K562 (cell line): ENCODE data around the gene ZNF865. TPM values are rescaled to one million over a fixed set of nuclear protein-coding genes. Genes with fewer than 3 reads are reported as not detected.

Experiments
- ATAC-seq: fragments of 200-7000 bp; cut with Tn5 transposase; 3 replicates; pipeline ENCODE4 v1.9.1; 2020; ENCODE audit warnings: moderate library complexity
- BruUV-seq: library from RNA; stranded (reverse); fragments of 400-500 nt; replicated peaks from 2 replicates; lab custom pipeline; 2021; lab: Mats Ljungman, UMichigan
- CTCF ChIA-PET: fragments of 300-600 bp; formaldehyde crosslinking; extraction: SDS; loops from one replicate; lab custom pipeline; 2021; ENCODE audit warnings: low intra/inter-chr PET ratio; lab: Yijun Ruan, JAX
- POLR2A ChIA-PET: fragments of 300-600, 350-650 bp; sonication (Branson Sonifier 250); formaldehyde crosslinking; extraction: SDS; loops from one replicate; lab custom pipeline; 2021; ENCODE audit warnings: antibody characterized with exemption, inconsistent platforms; lab: Yijun Ruan, JAX
- DNase-seq, 4 experiments: peaks; one replicate each; pipeline versions ENCODE4 v3.0.0 to v3.0.0-alpha.2; 2011 to 2018; ENCODE audit warnings: low spot score in 3 of 4, mixed read lengths in 3 of 4; ENCODE audit errors: extremely low read depth in 1 of 4
- FAIRE-seq: peaks from 2 replicates; lab custom pipeline; 2011; peaks lifted over from hg19 to GRCh38; lab: Jason Lieb, UNC
- H2AFZ ChIP-seq: 2 replicates; pipeline ENCODE4 v1.6.0; 2011; ENCODE audit warnings: low read depth, low read length, control low read depth, inconsistent platforms
- H3K27ac ChIP-seq: fragments of 200-600 bp; 3 replicates; pipeline ENCODE4 v1.8.0; 2011; ENCODE audit warnings: low read depth, mild to moderate bottlenecking, control low read depth, inconsistent platforms, low read length, moderate library complexity, mixed read lengths; ENCODE audit errors: extremely low read depth
- H3K27me3 ChIP-seq, 2 experiments: fragments of 300-600 bp in 1 of 2; 2 replicates in 1 of 2; 3 replicates in 1 of 2; pipeline versions ENCODE4 v1.6.0 to v1.8.0; 2011; ENCODE audit warnings: inconsistent platforms in 2 of 2, low read length in 2 of 2, mild to moderate bottlenecking in 1 of 2, mixed read lengths in 1 of 2, moderate library complexity in 1 of 2; ENCODE audit not compliant: control insufficient read depth in 2 of 2, insufficient read depth in 2 of 2
- H3K36me3 ChIP-seq: fragments of 300-600 bp; 3 replicates; pipeline ENCODE4 v1.8.0; 2011; ENCODE audit warnings: mild to moderate bottlenecking, low read length, inconsistent platforms; ENCODE audit not compliant: control insufficient read depth, insufficient read depth
- H3K4me1 ChIP-seq, 2 experiments: fragments of 200-600 bp in 1 of 2; replicated peaks in 1 of 2; 2 replicates in 1 of 2; 3 replicates in 1 of 2; pipeline versions ENCODE4 v1.5.1 to v1.8.0; 2011; ENCODE audit warnings: inconsistent platforms in 2 of 2, low read length in 2 of 2, mild to moderate bottlenecking in 1 of 2, mixed read lengths in 1 of 2, moderate library complexity in 1 of 2; ENCODE audit not compliant: control insufficient read depth in 2 of 2, insufficient read depth in 2 of 2
- H3K4me2 ChIP-seq: 2 replicates; pipeline ENCODE4 v1.6.1; 2011; ENCODE audit warnings: low read length, control low read depth, inconsistent platforms, mixed read lengths; ENCODE audit not compliant: insufficient read depth
- H3K4me3 ChIP-seq: fragments of 200-600 bp; sonication (generic), shearing (Covaris generic); 2 replicates; pipeline ENCODE4 v1.5.1; 2016; ENCODE audit warnings: control low read depth, inconsistent platforms
- H3K79me2 ChIP-seq: fragments of 200-600 bp; 3 replicates; pipeline ENCODE4 v1.8.0; 2011; ENCODE audit warnings: low read length, inconsistent platforms; ENCODE audit not compliant: control insufficient read depth, insufficient read depth
- H3K9ac ChIP-seq, 2 experiments: 2 replicates each; pipeline versions ENCODE4 v1.6.0 to v1.6.1; 2011; ENCODE audit warnings: low read depth in 2 of 2, low read length in 2 of 2, control low read depth in 1 of 2, inconsistent platforms in 1 of 2, mild to moderate bottlenecking in 1 of 2, mixed read lengths in 1 of 2; ENCODE audit not compliant: insufficient read depth in 1 of 2
- H3K9me1 ChIP-seq: one replicate; pipeline ENCODE4 v1.6.0; 2011; ENCODE audit warnings: inconsistent platforms, mild to moderate bottlenecking, low read length, moderate library complexity; ENCODE audit not compliant: control insufficient read depth, insufficient read depth
- H3K9me3 ChIP-seq: replicated peaks from 2 replicates; pipeline ENCODE4 v1.5.1; 2011; ENCODE audit warnings: low read depth, low read length, inconsistent platforms; ENCODE audit not compliant: control insufficient read depth, insufficient read depth
- H4K20me1 ChIP-seq: replicated peaks from 2 replicates; pipeline ENCODE4 v1.6.1; 2011; ENCODE audit warnings: low read length, inconsistent platforms, mixed read lengths; ENCODE audit not compliant: control insufficient read depth, insufficient read depth
- CAMTA2 ChIP-seq: fragments of 250-450 bp; sonication (Bioruptor Pico); conservative IDR thresholded peaks from 2 replicates; pipeline ENCODE4 v1.5.1; 2022
- CREB3L1 ChIP-seq: fragments of 450-650 bp; IDR thresholded peaks from 2 replicates; pipeline ENCODE4 v1.6.1; 2014; ENCODE audit warnings: low read depth, mild to moderate bottlenecking, moderate library complexity, borderline replicate concordance
- HLTF ChIP-seq: fragments of 450-650 bp; IDR thresholded peaks from 2 replicates; pipeline ENCODE4 v1.6.1; 2016
- HNRNPK ChIP-seq: fragments of 200-400 bp; formaldehyde crosslinking; IDR thresholded peaks from one replicate; pipeline ENCODE4 v1.6.1; 2018; ENCODE audit warnings: mild to moderate bottlenecking, low read depth, low read length; ENCODE audit not compliant: poor library complexity, severe bottlenecking
- KDM2B ChIP-seq: fragments of 250-450 bp; sonication (Bioruptor Pico); IDR thresholded peaks from 2 replicates; pipeline ENCODE4 v1.8.0; 2021; ENCODE audit warnings: mild to moderate bottlenecking, moderate library complexity
- NFYB ChIP-seq: IDR thresholded peaks from 2 replicates; pipeline ENCODE4 v1.6.1; 2011; ENCODE audit warnings: mild to moderate bottlenecking, moderate library complexity; ENCODE audit not compliant: insufficient read length; ENCODE audit errors: extremely low read depth
- NR2C2 ChIP-seq, 2 experiments: fragments of 200-800 bp in 1 of 2; sonication (Bioruptor generic) in 1 of 2; sonication (generic) in 1 of 2; formaldehyde crosslinking in 1 of 2; IDR thresholded peaks; 2 replicates each; pipeline versions ENCODE4 v1.6.1 to v1.8.0; 2016 to 2022; ENCODE audit warnings: mild to moderate bottlenecking in 1 of 2, missing compliant biosample characterization in 1 of 2, missing genetic modification characterization in 1 of 2, missing genetic modification reagents in 1 of 2
- RUNX1 ChIP-seq: sonication (generic); IDR thresholded peaks from 2 replicates; pipeline ENCODE4 v1.6.1; 2016; ENCODE audit warnings: antibody characterized with exemption, low read depth
- SMAD2 ChIP-seq: fragments of 150-350 bp; IDR thresholded peaks from 2 replicates; pipeline ENCODE4 v1.6.1; 2014; ENCODE audit warnings: low read depth, mild to moderate bottlenecking, low read length
- TAF1 ChIP-seq: IDR thresholded peaks from 2 replicates; pipeline ENCODE4 v1.6.1; 2011; ENCODE audit warnings: mild to moderate bottlenecking, low read length, moderate library complexity; ENCODE audit not compliant: insufficient read depth, control insufficient read depth, severe bottlenecking; ENCODE audit errors: extremely low read depth
- WGBS: fragments of 100-300 bp; shearing (Covaris generic); methylation state at CpG from one replicate; pipeline ENCODE4 v1.1.6; 2016; ENCODE audit warnings: low coverage, mixed read lengths; ENCODE audit not compliant: insufficient coverage; ENCODE audit errors: missing lambda C conversion rate; 5-methylcytosine and 5-hydroxymethylcytosine counted together
- in situ Hi-C: fragments of 300-500 bp; cut with MboI; formaldehyde crosslinking; loops from 4 replicates; pipeline ENCODE4 v1.15.0; 2018; ENCODE audit warnings: inconsistent platforms, mixed read lengths
- intact Hi-C: fragments of 100-400 bp; cut with micrococcal nuclease; formaldehyde crosslinking; loops from 2 replicates; pipeline ENCODE4 v1.14.2; 2022
- polyA plus RNA-seq, 8 experiments: library from polyadenylated mRNA; depleted of rRNA in 4 of 8; stranded (reverse) in 5 of 8; unstranded in 3 of 8; fragments of >200 nt; fragmentation: Nextera tagmentation in 2 of 8; fragmentation: Illumina TruSeq in 1 of 8; extraction: Ambion mirVana in 2 of 8; extraction: Trizol in 1 of 8; gene quantifications; 2 replicates each; pipeline versions ENCODE4 v1.2.1 to v1.2.3, GENCODE V29; 2011 to 2014; ENCODE audit warnings: inconsistent platforms in 1 of 8, missing spikeins in 1 of 8
- total RNA-seq, 7 experiments: library from RNA; depleted of rRNA in 6 of 7; stranded (reverse); fragments of >200 nt in 6 of 7; fragmentation: Illumina TruSeq in 2 of 7; extraction: Trizol in 2 of 7; gene quantifications; 2 replicates each; pipeline versions ENCODE4 v1.2.1 to v1.2.3, GENCODE V29; 2011 to 2021; ENCODE audit warnings: low replicate concordance in 1 of 7
- TF ChIP-seq, protein P1 (sequence below): fragments of 450-650 bp; IDR thresholded peaks from 2 replicates; pipeline ENCODE4 v1.6.1; 2017; ENCODE audit warnings: antibody characterized with exemption, mild to moderate bottlenecking
- TF ChIP-seq, protein P2 (sequence below): sonication (generic); formaldehyde crosslinking; IDR thresholded peaks from 2 replicates; pipeline ENCODE4 v1.4.0; 2020; ENCODE audit warnings: mild to moderate bottlenecking, missing genetic modification reagents

ZNF865 gene
- total and polyA plus RNA-seq, 9 of the 15 experiments (the other 6 are each of a cell fraction or from before 2014, with no cell fraction given), result 0.40 to 18.8 (median 1.6) TPM; not detected in 2

DNA sequence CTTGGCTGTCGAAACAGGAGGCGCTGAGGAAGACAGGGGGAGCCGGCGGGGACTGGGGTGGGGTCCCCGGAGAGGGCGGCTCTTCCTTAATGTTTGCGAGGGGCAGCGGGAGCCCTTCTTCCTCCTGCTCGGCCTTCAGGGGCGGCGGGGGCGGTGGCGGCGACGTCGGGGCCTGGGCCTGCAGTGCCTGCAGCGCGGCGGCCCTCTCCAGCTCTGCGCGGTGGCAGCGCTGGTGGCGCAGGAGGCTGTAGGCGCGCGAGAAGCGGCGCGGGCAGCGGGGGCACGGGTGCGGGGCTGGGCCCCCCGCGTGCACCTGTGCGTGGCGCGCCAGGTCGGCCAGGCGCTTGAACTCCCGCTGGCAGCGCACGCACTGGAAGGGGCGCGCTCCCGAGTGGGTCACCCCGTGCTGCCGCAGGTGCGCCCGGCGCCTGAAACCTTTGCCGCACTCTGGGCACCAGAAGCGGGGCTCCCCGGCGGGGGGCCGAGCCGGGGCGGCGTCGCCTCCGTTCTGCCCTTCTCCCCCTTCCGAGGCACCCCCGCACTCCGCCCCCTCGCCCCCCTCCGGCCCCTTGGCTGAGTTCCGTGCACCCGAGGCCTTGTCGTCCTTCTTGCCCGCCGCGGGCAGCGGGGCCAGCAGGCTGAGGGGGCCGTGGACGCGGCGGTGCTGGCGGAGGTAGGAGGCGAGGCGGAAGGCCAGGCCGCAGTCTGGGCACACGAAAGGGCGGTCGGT, 27.3 kb upstream of the ZNF865 start:
- no peak overlapping the region; a peak in 1 of 4 replicates for H3K9ac ChIP-seq
- peaks cover 12% of the 10 kb centered on the region; the same call in 2 of the 3 replicates for H3K36me3 ChIP-seq
- no peak for TF ChIP-seq RUNX1
- TF ChIP-seq, protein P1, sequence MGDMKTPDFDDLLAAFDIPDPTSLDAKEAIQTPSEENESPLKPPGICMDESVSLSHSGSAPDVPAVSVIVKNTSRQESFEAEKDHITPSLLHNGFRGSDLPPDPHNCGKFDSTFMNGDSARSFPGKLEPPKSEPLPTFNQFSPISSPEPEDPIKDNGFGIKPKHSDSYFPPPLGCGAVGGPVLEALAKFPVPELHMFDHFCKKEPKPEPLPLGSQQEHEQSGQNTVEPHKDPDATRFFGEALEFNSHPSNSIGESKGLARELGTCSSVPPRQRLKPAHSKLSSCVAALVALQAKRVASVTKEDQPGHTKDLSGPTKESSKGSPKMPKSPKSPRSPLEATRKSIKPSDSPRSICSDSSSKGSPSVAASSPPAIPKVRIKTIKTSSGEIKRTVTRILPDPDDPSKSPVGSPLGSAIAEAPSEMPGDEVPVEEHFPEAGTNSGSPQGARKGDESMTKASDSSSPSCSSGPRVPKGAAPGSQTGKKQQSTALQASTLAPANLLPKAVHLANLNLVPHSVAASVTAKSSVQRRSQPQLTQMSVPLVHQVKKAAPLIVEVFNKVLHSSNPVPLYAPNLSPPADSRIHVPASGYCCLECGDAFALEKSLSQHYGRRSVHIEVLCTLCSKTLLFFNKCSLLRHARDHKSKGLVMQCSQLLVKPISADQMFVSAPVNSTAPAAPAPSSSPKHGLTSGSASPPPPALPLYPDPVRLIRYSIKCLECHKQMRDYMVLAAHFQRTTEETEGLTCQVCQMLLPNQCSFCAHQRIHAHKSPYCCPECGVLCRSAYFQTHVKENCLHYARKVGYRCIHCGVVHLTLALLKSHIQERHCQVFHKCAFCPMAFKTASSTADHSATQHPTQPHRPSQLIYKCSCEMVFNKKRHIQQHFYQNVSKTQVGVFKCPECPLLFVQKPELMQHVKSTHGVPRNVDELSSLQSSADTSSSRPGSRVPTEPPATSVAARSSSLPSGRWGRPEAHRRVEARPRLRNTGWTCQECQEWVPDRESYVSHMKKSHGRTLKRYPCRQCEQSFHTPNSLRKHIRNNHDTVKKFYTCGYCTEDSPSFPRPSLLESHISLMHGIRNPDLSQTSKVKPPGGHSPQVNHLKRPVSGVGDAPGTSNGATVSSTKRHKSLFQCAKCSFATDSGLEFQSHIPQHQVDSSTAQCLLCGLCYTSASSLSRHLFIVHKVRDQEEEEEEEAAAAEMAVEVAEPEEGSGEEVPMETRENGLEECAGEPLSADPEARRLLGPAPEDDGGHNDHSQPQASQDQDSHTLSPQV, result no peak
- TF ChIP-seq HLTF, result no peak
- no peak for TF ChIP-seq NFYB
- no peak for TF ChIP-seq TAF1
- TF ChIP-seq SMAD2, result no peak
- TF ChIP-seq, protein P2, sequence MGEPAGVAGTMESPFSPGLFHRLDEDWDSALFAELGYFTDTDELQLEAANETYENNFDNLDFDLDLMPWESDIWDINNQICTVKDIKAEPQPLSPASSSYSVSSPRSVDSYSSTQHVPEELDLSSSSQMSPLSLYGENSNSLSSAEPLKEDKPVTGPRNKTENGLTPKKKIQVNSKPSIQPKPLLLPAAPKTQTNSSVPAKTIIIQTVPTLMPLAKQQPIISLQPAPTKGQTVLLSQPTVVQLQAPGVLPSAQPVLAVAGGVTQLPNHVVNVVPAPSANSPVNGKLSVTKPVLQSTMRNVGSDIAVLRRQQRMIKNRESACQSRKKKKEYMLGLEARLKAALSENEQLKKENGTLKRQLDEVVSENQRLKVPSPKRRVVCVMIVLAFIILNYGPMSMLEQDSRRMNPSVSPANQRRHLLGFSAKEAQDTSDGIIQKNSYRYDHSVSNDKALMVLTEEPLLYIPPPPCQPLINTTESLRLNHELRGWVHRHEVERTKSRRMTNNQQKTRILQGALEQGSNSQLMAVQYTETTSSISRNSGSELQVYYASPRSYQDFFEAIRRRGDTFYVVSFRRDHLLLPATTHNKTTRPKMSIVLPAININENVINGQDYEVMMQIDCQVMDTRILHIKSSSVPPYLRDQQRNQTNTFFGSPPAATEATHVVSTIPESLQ (CRISPR knock-in tag), result no peak
- no peak for TF ChIP-seq CAMTA2 (CRISPR knock-in tag)
- no peak for TF ChIP-seq HNRNPK
- no peak for TF ChIP-seq NR2C2 (CRISPR knock-in tag; IDR thresholded peaks at IDR 0.05)
- no peak for TF ChIP-seq NR2C2 (tag; IDR thresholded peaks at IDR 0.05)
- TF ChIP-seq CREB3L1, result no peak
- TF ChIP-seq KDM2B (CRISPR knock-in tag), result no peak
- TF ChIP-seq, all 486 proteins: peak for 0
- intact Hi-C loops (no loop called here), in situ Hi-C loops (no loop called here)
- no peaks in the 10 kb centered on the region for H3K27me3 ChIP-seq
- WGBS, result 100% methylated on average over 1 of the region's 83 CpGs
- FAIRE-seq, result no peak
- H2AFZ ChIP-seq, result no peak overlapping the region
- POLR2A ChIA-PET, result no interaction called here
- no peak overlapping the region for H3K4me2 ChIP-seq
- H3K27ac ChIP-seq, result no peak overlapping the region
- H3K9me1 ChIP-seq, result no peaks in the 10 kb centered on the region
- ATAC-seq, result no peak
- no peaks in the 10 kb centered on the region for H3K9me3 ChIP-seq
- DNase-seq, result no peak
- H3K4me1 ChIP-seq, result peaks cover 9 to 25% of the 10 kb centered on the region in 2 experiments; a peak in 3 of 5 replicates
- H4K20me1 ChIP-seq, result no peaks in the 10 kb centered on the region
- H3K79me2 ChIP-seq, result peaks cover 12% of the 10 kb centered on the region
- no peak overlapping the region for H3K4me3 ChIP-seq
- CTCF ChIA-PET, result no interaction called here
- BruUV-seq, result no TSS peak
